ENCODE results near the gene RXFP1. TPM values are rescaled to one million over a fixed set of nuclear protein-coding genes. Genes with fewer than 3 reads are reported as not detected.

RXFP1 gene
- total RNA-seq, 2 donors from 2014 or later = 0.32 to 0.74 TPM

- DNase-seq (ENCODE audit: low spot score) = no peak
- 17% methylated on average over 3 of the region's 3 CpGs for WGBS
- Histone ChIP-seq H3K27me3 (replicated peaks; ENCODE audit: insufficient read depth) (no peaks in the 10 kb centered on the region), H3K27ac (no peak overlapping the region), H3K4me1 (replicated peaks) (no peaks in the 10 kb centered on the region), H3K4me3 (no peak overlapping the region), H3K9me3 (no peaks in the 10 kb centered on the region), H3K36me3 (no peaks in the 10 kb centered on the region)
- intact Hi-C loops (cut with DNase I) = loop anchor here (5.0 to 10.0 kb wide), 2 partner anchors 363 to 630 kb away; no protein-coding TSS in a partner anchor
- TF ChIP-seq, protein P1, sequence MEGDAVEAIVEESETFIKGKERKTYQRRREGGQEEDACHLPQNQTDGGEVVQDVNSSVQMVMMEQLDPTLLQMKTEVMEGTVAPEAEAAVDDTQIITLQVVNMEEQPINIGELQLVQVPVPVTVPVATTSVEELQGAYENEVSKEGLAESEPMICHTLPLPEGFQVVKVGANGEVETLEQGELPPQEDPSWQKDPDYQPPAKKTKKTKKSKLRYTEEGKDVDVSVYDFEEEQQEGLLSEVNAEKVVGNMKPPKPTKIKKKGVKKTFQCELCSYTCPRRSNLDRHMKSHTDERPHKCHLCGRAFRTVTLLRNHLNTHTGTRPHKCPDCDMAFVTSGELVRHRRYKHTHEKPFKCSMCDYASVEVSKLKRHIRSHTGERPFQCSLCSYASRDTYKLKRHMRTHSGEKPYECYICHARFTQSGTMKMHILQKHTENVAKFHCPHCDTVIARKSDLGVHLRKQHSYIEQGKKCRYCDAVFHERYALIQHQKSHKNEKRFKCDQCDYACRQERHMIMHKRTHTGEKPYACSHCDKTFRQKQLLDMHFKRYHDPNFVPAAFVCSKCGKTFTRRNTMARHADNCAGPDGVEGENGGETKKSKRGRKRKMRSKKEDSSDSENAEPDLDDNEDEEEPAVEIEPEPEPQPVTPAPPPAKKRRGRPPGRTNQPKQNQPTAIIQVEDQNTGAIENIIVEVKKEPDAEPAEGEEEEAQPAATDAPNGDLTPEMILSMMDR (IDR thresholded peaks at IDR 0.05) = peak; percentile 39 to 68 (median 60)
- no peak for TF ChIP-seq POLR2A (IDR thresholded peaks at IDR 0.05)
Measured at GRCh38 chr4:158624889-158625478, 103.3 kb downstream of the RXFP1 start.

DNA sequence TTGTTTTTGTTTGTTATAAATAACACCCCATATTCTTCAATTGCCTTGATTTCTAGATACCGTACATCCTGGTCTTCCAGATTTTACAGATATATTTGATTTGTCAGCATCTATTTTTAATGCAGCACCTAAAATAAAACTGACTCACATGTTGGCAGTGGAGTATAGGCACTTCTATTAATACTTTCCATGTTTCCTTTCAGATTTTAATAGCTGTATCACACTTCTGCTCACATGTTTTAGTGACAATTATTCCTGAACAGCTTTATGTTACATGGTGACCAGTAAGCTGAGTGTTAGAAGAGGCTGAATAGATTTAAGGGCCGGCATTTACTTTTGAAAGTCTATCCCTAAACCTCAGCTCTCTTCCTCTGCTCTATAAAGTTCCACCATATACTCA is 103.9 kb downstream of the RXFP1 start:
- Histone ChIP-seq H3K4me1 (replicated peaks) (no peaks in the 10 kb centered on the region), H3K4me3 (no peak overlapping the region), H3K9me3 (no peaks in the 10 kb centered on the region), H3K36me3 (no peaks in the 10 kb centered on the region), H3K27ac (no peak overlapping the region), H3K27me3 (replicated peaks; ENCODE audit: insufficient read depth) (no peaks in the 10 kb centered on the region)
- TF ChIP-seq POLR2AphosphoS5 (IDR thresholded peaks at IDR 0.05) (no peak), POLR2A (IDR thresholded peaks at IDR 0.05) (no peak)
- TF ChIP-seq, protein P1 (IDR thresholded peaks at IDR 0.05) = no peak
- intact Hi-C loops (cut with DNase I) = loop anchor here (5.0 to 10.0 kb wide), 2 partner anchors 363 to 631 kb away; no protein-coding TSS in a partner anchor
- 56% methylated on average over 2 of the region's 2 CpGs for WGBS
- no peak for DNase-seq (ENCODE audit: low spot score)

- no peak overlapping the region for H3K27ac ChIP-seq
- intact Hi-C loops (cut with DNase I) = no loop called here
- H3K27me3 ChIP-seq (replicated peaks; ENCODE audit: insufficient read depth) = no peaks in the 10 kb centered on the region
- TF ChIP-seq POLR2AphosphoS5 (IDR thresholded peaks at IDR 0.05) (no peak), POLR2A (IDR thresholded peaks at IDR 0.05) (no peak)
- TF ChIP-seq, protein P1 (IDR thresholded peaks at IDR 0.05) = no peak
- H3K4me3 ChIP-seq = no peak overlapping the region
- 5% methylated on average over 1 of the region's 1 CpG for WGBS
- no peaks in the 10 kb centered on the region for H3K9me3 ChIP-seq
- no peak for DNase-seq (ENCODE audit: low spot score)
- H3K36me3 ChIP-seq = no peaks in the 10 kb centered on the region
- no peaks in the 10 kb centered on the region for H3K4me1 ChIP-seq (replicated peaks)
Measured at GRCh38 chr4:158630893-158631292, 109.2 kb downstream of the RXFP1 start.

GRCh38 chr4:158636619-158637018 is 114.9 kb downstream of the RXFP1 start:
- DNase-seq (ENCODE audit: low spot score) = no peak
- Histone ChIP-seq H3K4me3 (no peak overlapping the region), H3K9me3 (no peaks in the 10 kb centered on the region), H3K27ac (no peak overlapping the region), H3K4me1 (replicated peaks) (no peaks in the 10 kb centered on the region), H3K27me3 (replicated peaks; ENCODE audit: insufficient read depth) (no peaks in the 10 kb centered on the region), H3K36me3 (no peaks in the 10 kb centered on the region)
- TF ChIP-seq POLR2AphosphoS5 (IDR thresholded peaks at IDR 0.05) = no peak
- no peak for TF ChIP-seq POLR2A (IDR thresholded peaks at IDR 0.05)
- TF ChIP-seq, protein P1 (IDR thresholded peaks at IDR 0.05) = no peak
- WGBS = 70% methylated on average over 1 of the region's 1 CpG
- intact Hi-C loops (cut with DNase I) = no loop called here

DNA sequence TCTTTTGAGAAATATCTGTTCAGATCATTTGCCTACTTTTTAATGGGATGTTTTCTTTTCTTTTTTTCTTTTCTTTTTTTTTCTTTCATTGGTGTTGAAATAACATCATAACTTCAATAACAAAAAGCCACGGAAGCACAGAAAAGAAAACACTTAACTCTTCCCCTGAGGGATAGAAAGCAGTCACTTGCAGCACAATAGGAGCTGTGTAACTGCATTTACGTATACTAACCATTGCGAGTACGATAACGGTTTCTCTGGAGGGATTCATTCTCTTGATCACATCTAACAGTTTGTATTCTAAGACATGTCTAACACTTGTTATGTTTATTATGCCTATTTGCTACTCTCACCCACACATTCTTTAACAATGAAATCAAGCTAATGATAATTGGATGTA is 122.7 kb downstream of the RXFP1 start:
- TF ChIP-seq, protein P1 (IDR thresholded peaks at IDR 0.05) = no peak
- TF ChIP-seq POLR2AphosphoS5 (IDR thresholded peaks at IDR 0.05) (no peak), POLR2A (IDR thresholded peaks at IDR 0.05) (no peak)
- WGBS = 62% methylated on average over 5 of the region's 5 CpGs
- Histone ChIP-seq H3K4me1 (replicated peaks) (no peaks in the 10 kb centered on the region), H3K36me3 (no peaks in the 10 kb centered on the region), H3K27me3 (replicated peaks; ENCODE audit: insufficient read depth) (no peaks in the 10 kb centered on the region), H3K4me3 (no peak overlapping the region), H3K27ac (no peak overlapping the region), H3K9me3 (no peaks in the 10 kb centered on the region)
- DNase-seq (ENCODE audit: low spot score) = no peak
- intact Hi-C loops (cut with DNase I) = no loop called here

Data from prostate gland (tissue), 2 donors.